HepG2 (cell line): ENCODE measurements around the gene LCLAT1. TPM values are rescaled to one million over a fixed set of nuclear protein-coding genes. Genes with fewer than 3 reads are reported as not detected.

Experiments used
- ATAC-seq: fragments of 200-7000 bp; cut with Tn5 transposase; 3 replicates; pipeline ENCODE4 v1.9.1; 2020; ENCODE audit warnings: mild to moderate bottlenecking, moderate library complexity
- BruUV-seq: library from RNA; stranded (reverse); fragments of 400-500 nt; replicated peaks from 2 replicates; lab custom pipeline; 2021; lab: Mats Ljungman, UMichigan
- CTCF ChIA-PET: fragments of 300-600 bp; formaldehyde crosslinking; extraction: SDS; loops from one replicate; lab custom pipeline; 2021; ENCODE audit warnings: low total read pairs, inconsistent platforms, low intra/inter-chr PET ratio; lab: Yijun Ruan, JAX
- POLR2A ChIA-PET: fragments of 350-600 bp; sonication (Branson Sonifier 250); formaldehyde crosslinking; loops from one replicate; lab custom pipeline; 2020; ENCODE audit warnings: antibody characterized with exemption, inconsistent platforms; lab: Yijun Ruan, JAX
- DNase-seq: peaks from one replicate; pipeline ENCODE4 v3.0.0-alpha.2; 2015; ENCODE audit warnings: low spot score
- FAIRE-seq: peaks from 3 replicates; lab custom pipeline; 2011; peaks lifted over from hg19 to GRCh38; lab: Jason Lieb, UNC
- H2AFZ ChIP-seq: one replicate; pipeline ENCODE4 v1.6.1; 2011; ENCODE audit warnings: low read length, inconsistent platforms
- H3K27ac ChIP-seq: fragments of 300-600 bp; 3 replicates; pipeline ENCODE4 v1.8.0; 2011; ENCODE audit warnings: mixed run types, mild to moderate bottlenecking, mixed read lengths, low read length, inconsistent platforms; ENCODE audit not compliant: insufficient read depth; ENCODE audit errors: extremely low read length
- H3K27me3 ChIP-seq, 2 experiments: fragments of 200-600 bp in 1 of 2; 2 replicates in 1 of 2; 3 replicates in 1 of 2; pipeline versions ENCODE4 v1.6.0 to v1.8.0; 2011; ENCODE audit warnings: low read length in 2 of 2, mild to moderate bottlenecking in 2 of 2, moderate library complexity in 2 of 2, inconsistent platforms in 1 of 2; ENCODE audit not compliant: insufficient read depth in 2 of 2, control insufficient read depth in 1 of 2
- H3K36me3 ChIP-seq, 2 experiments: fragments of 200-600 bp in 1 of 2; replicated peaks in 1 of 2; 2 replicates in 1 of 2; 3 replicates in 1 of 2; pipeline versions ENCODE4 v1.5.1 to v1.8.0; 2011; ENCODE audit warnings: low read length in 2 of 2, inconsistent platforms in 1 of 2; ENCODE audit not compliant: insufficient read depth in 2 of 2, control insufficient read depth in 1 of 2
- H3K4me1 ChIP-seq: 2 replicates; pipeline ENCODE4 v1.5.1; 2012; ENCODE audit warnings: low read length, inconsistent platforms; ENCODE audit not compliant: insufficient read depth
- H3K4me2 ChIP-seq: 2 replicates; pipeline ENCODE4 v1.6.0; 2011; ENCODE audit warnings: low read depth, low read length, inconsistent platforms
- H3K4me3 ChIP-seq, 3 experiments: fragments of 200-600 bp in 1 of 3; sonication (generic), shearing (Covaris generic) in 1 of 3; replicated peaks in 1 of 3; 2 replicates each; pipeline ENCODE4 v1.5.1; 2011 to 2016; ENCODE audit warnings: low read length in 3 of 3, inconsistent platforms in 2 of 3, low read depth in 2 of 3, mild to moderate bottlenecking in 2 of 3, control low read depth in 1 of 3, mixed read lengths in 1 of 3; ENCODE audit not compliant: insufficient read depth in 1 of 3
- H3K79me2 ChIP-seq: one replicate; pipeline ENCODE4 v1.6.1; 2011; ENCODE audit warnings: low read length, inconsistent platforms; ENCODE audit not compliant: insufficient read depth
- H3K9ac ChIP-seq: 2 replicates; pipeline ENCODE4 v1.6.0; 2011; ENCODE audit warnings: mild to moderate bottlenecking, low read depth, low read length, inconsistent platforms; ENCODE audit not compliant: insufficient read depth
- H3K9me3 ChIP-seq: 2 replicates; pipeline ENCODE4 v1.5.1; 2012; ENCODE audit warnings: mild to moderate bottlenecking, low read length
- H4K20me1 ChIP-seq: 2 replicates; pipeline ENCODE4 v1.6.0; 2011; ENCODE audit warnings: inconsistent platforms, mild to moderate bottlenecking, low read length, moderate library complexity; ENCODE audit not compliant: insufficient read depth
- ADNP ChIP-seq: sonication (generic); formaldehyde crosslinking; IDR thresholded peaks from 2 replicates; pipeline ENCODE4 v1.4.0; 2020; ENCODE audit warnings: missing genetic modification reagents
- AHDC1 ChIP-seq: sonication (generic); formaldehyde crosslinking; IDR thresholded peaks from 2 replicates; pipeline ENCODE4 v1.5.1; 2020; ENCODE audit warnings: mild to moderate bottlenecking, missing genetic modification reagents, borderline replicate concordance
- ARNTL ChIP-seq: sonication (generic); formaldehyde crosslinking; IDR thresholded peaks from 2 replicates; pipeline ENCODE4 v1.4.0; 2020; ENCODE audit warnings: mild to moderate bottlenecking, missing genetic modification reagents
- ATF6 ChIP-seq: sonication (generic); formaldehyde crosslinking; conservative IDR thresholded peaks from 2 replicates; pipeline ENCODE4 v1.4.0; 2020; ENCODE audit warnings: missing genetic modification reagents
- ELF4 ChIP-seq: sonication (generic); formaldehyde crosslinking; IDR thresholded peaks from 2 replicates; pipeline ENCODE4 v1.5.0; 2020; ENCODE audit warnings: missing genetic modification reagents, mild to moderate bottlenecking, moderate library complexity, borderline replicate concordance
- HNRNPL ChIP-seq: fragments of 200-400 bp; formaldehyde crosslinking; IDR thresholded peaks from 2 replicates; pipeline ENCODE4 v1.6.1; 2017; ENCODE audit warnings: mild to moderate bottlenecking, low read depth, low read length
- JUNB ChIP-seq: sonication (generic); formaldehyde crosslinking; IDR thresholded peaks from 2 replicates; pipeline ENCODE4 v1.8.0; 2022; ENCODE audit warnings: missing genetic modification reagents, mild to moderate bottlenecking, borderline replicate concordance
- MXI1 ChIP-seq: IDR thresholded peaks from 3 replicates; pipeline ENCODE4 v1.6.1; 2012; ENCODE audit warnings: low read depth, low read length, inconsistent platforms, borderline replicate concordance
- RBAK ChIP-seq: sonication (generic); formaldehyde crosslinking; IDR thresholded peaks from 2 replicates; pipeline ENCODE4 v1.5.1; 2020; ENCODE audit warnings: mild to moderate bottlenecking, missing genetic modification reagents
- STAG1 ChIP-seq: sonication (generic); formaldehyde crosslinking; IDR thresholded peaks from 2 replicates; pipeline ENCODE4 v1.4.0; 2020; ENCODE audit warnings: missing genetic modification reagents
- ZMYM3 ChIP-seq: sonication (generic); formaldehyde crosslinking; IDR thresholded peaks from 2 replicates; pipeline ENCODE4 v1.5.1; 2020; ENCODE audit warnings: mild to moderate bottlenecking, missing genetic modification reagents
- ZNF326 ChIP-seq: sonication (generic); formaldehyde crosslinking; IDR thresholded peaks from 2 replicates; pipeline ENCODE4 v1.4.0; 2020; ENCODE audit warnings: missing genetic modification reagents, borderline replicate concordance
- ZNF496 ChIP-seq: sonication (generic); formaldehyde crosslinking; IDR thresholded peaks from 2 replicates; pipeline ENCODE4 v1.8.1; 2023; ENCODE audit warnings: mild to moderate bottlenecking, moderate library complexity, missing genetic modification reagents; ENCODE audit not compliant: insufficient replicate concordance
- ZNF512 ChIP-seq: sonication (generic); formaldehyde crosslinking; IDR thresholded peaks from 2 replicates; pipeline ENCODE4 v1.4.0; 2020; ENCODE audit warnings: mild to moderate bottlenecking, missing genetic modification reagents
- ZNF569 ChIP-seq: sonication (generic); formaldehyde crosslinking; IDR thresholded peaks from 2 replicates; pipeline ENCODE4 v1.5.0; 2020; ENCODE audit warnings: mild to moderate bottlenecking, missing genetic modification reagents, moderate library complexity, borderline replicate concordance
- WGBS: methylation state at CpG from one replicate; pipeline ENCODE4 v1.1.6; 2017; ENCODE audit warnings: low lambda C conversion rate; 5-methylcytosine and 5-hydroxymethylcytosine counted together
- in situ Hi-C: cut with HindIII; loops from 2 replicates; pipeline ENCODE4 v1.10.0; 2017; ENCODE audit warnings: low pct_unique_long_range_greater_than_20kb; ENCODE audit not compliant: extremely low pct_ligation_motif_present
- intact Hi-C: fragments of 100-400 bp; cut with micrococcal nuclease; formaldehyde crosslinking; loops from one replicate; pipeline ENCODE4 v1.10.0; 2022; ENCODE audit not compliant: unreplicated experiment
- polyA plus RNA-seq, 8 experiments: library from polyadenylated mRNA; depleted of rRNA in 3 of 8; stranded (reverse) in 7 of 8; unstranded in 1 of 8; fragments of >200 nt; fragmentation: Illumina TruSeq in 4 of 8; extraction: Trizol in 4 of 8; gene quantifications; 2 replicates each; pipeline versions ENCODE4 v1.2.1 to v1.2.3, GENCODE V29; 2011 to 2016; ENCODE audit warnings: low read depth in 4 of 8, missing spikeins in 1 of 8, mixed read lengths in 1 of 8; ENCODE audit not compliant: insufficient read depth in 1 of 8
- total RNA-seq, 5 experiments: library from RNA; depleted of rRNA; stranded (reverse); fragments of >200 nt; fragmentation: Illumina TruSeq; extraction: Trizol; gene quantifications; 2 replicates each; pipeline ENCODE4 v1.2.3, GENCODE V29; 2016; ENCODE audit warnings: low read depth in 1 of 5

The LCLAT1 gene
- total and polyA plus RNA-seq, 2 of the 13 experiments (the other 11 are each of a cell fraction or from before 2014, with no cell fraction given): 18.0 to 28.0 TPM

- H2AFZ ChIP-seq: no peak overlapping the region
- no peak for FAIRE-seq
- no peak overlapping the region for H3K27ac ChIP-seq
- TF ChIP-seq ZMYM3 (no peak), JUNB (CRISPR knock-in tag) (no peak), AHDC1 (no peak), MXI1 (no peak), ATF6 (CRISPR knock-in tag) (no peak), ZNF569 (CRISPR knock-in tag) (no peak), ZNF496 (CRISPR knock-in tag) (no peak), HNRNPL (no peak), STAG1 (no peak), ARNTL (CRISPR knock-in tag) (no peak), ZNF326 (CRISPR knock-in tag) (no peak), ELF4 (CRISPR knock-in tag) (no peak), ZNF512 (CRISPR knock-in tag) (no peak), RBAK (no peak), ADNP (CRISPR knock-in tag) (no peak)
Observed at GRCh38 chr2:30527859-30528258, 80.8 kb downstream of the LCLAT1 start.

More at GRCh38 chr2:30527859-30528258, 80.8 kb downstream of the LCLAT1 start:
- CTCF ChIA-PET: no interaction called here
- POLR2A ChIA-PET: no interaction called here
- ATAC-seq: no peak
- WGBS: 96% methylated on average over 2 of the region's 2 CpGs
- peaks cover 0 to 6% of the 10 kb centered on the region in 2 experiments; a peak in 1 of 5 replicates for H3K36me3 ChIP-seq
- no peaks in the 10 kb centered on the region for H4K20me1 ChIP-seq
- H3K4me1 ChIP-seq: no peaks in the 10 kb centered on the region
- no TSS peak for BruUV-seq
- H3K4me3 ChIP-seq: no peak overlapping the region
- peaks cover 3% of the 10 kb centered on the region for H3K79me2 ChIP-seq
- H3K9ac ChIP-seq: no peak overlapping the region
- in situ Hi-C loops (no loop called here), intact Hi-C loops (no loop called here)
- H3K9me3 ChIP-seq: no peaks in the 10 kb centered on the region
- no peaks in the 10 kb centered on the region for H3K27me3 ChIP-seq
- H3K4me2 ChIP-seq: no peak overlapping the region
- no peak for DNase-seq
